K562 (cell line): ENCODE results near the gene FAM217B. TPM values are rescaled to one million over a fixed set of nuclear protein-coding genes. Genes with fewer than 3 reads are reported as not detected.

Experiments
- BCOR ChIP-seq: fragments of 450-650 bp; IDR thresholded peaks from 2 replicates; pipeline ENCODE4 v1.6.1; 2016
- DDX20 ChIP-seq: fragments of 450-650 bp; IDR thresholded peaks from 2 replicates; pipeline ENCODE4 v1.6.1; 2016; ENCODE audit warnings: missing genetic modification characterization, low read depth, mild to moderate bottlenecking, missing compliant biosample characterization, moderate library complexity
- EWSR1 ChIP-seq: fragments of 450-650 bp; IDR thresholded peaks from 2 replicates; pipeline ENCODE4 v1.6.1; 2018; ENCODE audit warnings: borderline replicate concordance, mild to moderate bottlenecking, low read depth, moderate library complexity; ENCODE audit not compliant: partially characterized antibody
- FOXJ2 ChIP-seq: fragments of 200-800 bp; sonication (Bioruptor generic); IDR thresholded peaks from 2 replicates; pipeline ENCODE4 v1.6.1; 2016; ENCODE audit warnings: missing genetic modification characterization, missing compliant biosample characterization
- HMG20A ChIP-seq: fragments of 450-650 bp; formaldehyde crosslinking; conservative IDR thresholded peaks from 2 replicates; pipeline ENCODE4 v1.4.0; 2020; ENCODE audit warnings: mild to moderate bottlenecking, mixed read lengths
- KLF10 ChIP-seq: fragments of 250-450 bp; sonication (Bioruptor Pico); IDR thresholded peaks from 2 replicates; pipeline ENCODE4 v1.6.1; 2021; ENCODE audit warnings: matching md5 sums
- NKRF ChIP-seq: fragments of 450-650 bp; IDR thresholded peaks from 2 replicates; pipeline ENCODE4 v1.6.1; 2016; ENCODE audit warnings: borderline replicate concordance
- SMAD3 ChIP-seq: fragments of 450-650 bp; formaldehyde crosslinking; conservative IDR thresholded peaks from 2 replicates; pipeline ENCODE4 v1.4.0; 2020; ENCODE audit warnings: mild to moderate bottlenecking
- SP1 ChIP-seq: sonication (generic); formaldehyde crosslinking; IDR thresholded peaks from 2 replicates; pipeline ENCODE4 v1.8.1; 2022; ENCODE audit warnings: mild to moderate bottlenecking, missing genetic modification reagents
- SREBF1 ChIP-seq: fragments of 150-350 bp; IDR thresholded peaks from 2 replicates; pipeline ENCODE4 v1.6.1; 2014; ENCODE audit warnings: antibody characterized with exemption, low read depth, low read length, borderline replicate concordance
- SREBF2 ChIP-seq: sonication (generic); formaldehyde crosslinking; IDR thresholded peaks from 2 replicates; pipeline ENCODE4 v1.4.0; 2020; ENCODE audit warnings: mild to moderate bottlenecking, missing genetic modification reagents
- TAF9B ChIP-seq: fragments of 450-650 bp; IDR thresholded peaks from 2 replicates; pipeline ENCODE4 v1.6.1; 2018; ENCODE audit warnings: mild to moderate bottlenecking; ENCODE audit not compliant: partially characterized antibody
- TRIM28 ChIP-seq: fragments of 450-650 bp; IDR thresholded peaks from 2 replicates; pipeline ENCODE4 v1.6.1; 2017
- ZFP30 ChIP-seq: fragments of 250-450 bp; sonication (Bioruptor Pico); IDR thresholded peaks from 2 replicates; pipeline ENCODE4 v1.8.0; 2022; ENCODE audit warnings: moderate library complexity, mild to moderate bottlenecking, inconsistent platforms, borderline replicate concordance
- ZNF253 ChIP-seq: fragments of 250-450 bp; sonication (Bioruptor Pico); conservative IDR thresholded peaks from 2 replicates; pipeline ENCODE4 v1.6.1; 2021; ENCODE audit warnings: mild to moderate bottlenecking
- ZNF778 ChIP-seq: fragments of 450-650 bp; formaldehyde crosslinking; IDR thresholded peaks from 2 replicates; pipeline ENCODE4 v1.4.0; 2020; ENCODE audit warnings: mild to moderate bottlenecking, moderate library complexity
- ZNF785 ChIP-seq: fragments of 250-450 bp; sonication (Bioruptor Pico); IDR thresholded peaks from 2 replicates; pipeline ENCODE4 v1.4.0; 2020; ENCODE audit warnings: mild to moderate bottlenecking
- polyA plus RNA-seq, 8 experiments: library from polyadenylated mRNA; depleted of rRNA in 4 of 8; stranded (reverse) in 5 of 8; unstranded in 3 of 8; fragments of >200 nt; fragmentation: Nextera tagmentation in 2 of 8; fragmentation: Illumina TruSeq in 1 of 8; extraction: Ambion mirVana in 2 of 8; extraction: Trizol in 1 of 8; gene quantifications; 2 replicates each; pipeline versions ENCODE4 v1.2.1 to v1.2.3, GENCODE V29; 2011 to 2014; ENCODE audit warnings: inconsistent platforms in 1 of 8, missing spikeins in 1 of 8
- total RNA-seq, 7 experiments: library from RNA; depleted of rRNA in 6 of 7; stranded (reverse); fragments of >200 nt in 6 of 7; fragmentation: Illumina TruSeq in 2 of 7; extraction: Trizol in 2 of 7; gene quantifications; 2 replicates each; pipeline versions ENCODE4 v1.2.1 to v1.2.3, GENCODE V29; 2011 to 2021; ENCODE audit warnings: low replicate concordance in 1 of 7
- TF ChIP-seq, protein P1 (sequence below), 3 experiments: fragments of 200-800 bp in 1 of 3; sonication (Bioruptor generic) in 1 of 3; sonication (generic) in 1 of 3; formaldehyde crosslinking in 1 of 3; IDR thresholded peaks; 2 replicates each; pipeline versions ENCODE4 v1.6.1 to v1.8.0; 2016 to 2022; ENCODE audit warnings: mild to moderate bottlenecking in 2 of 3, missing compliant biosample characterization in 2 of 3, missing genetic modification characterization in 2 of 3, missing genetic modification reagents in 1 of 3
- TF ChIP-seq, protein P2 (sequence below): IDR thresholded peaks from 2 replicates; pipeline ENCODE4 v1.6.1; 2016; ENCODE audit warnings: missing genetic modification characterization, missing compliant biosample characterization
- TF ChIP-seq, protein P3 (sequence below), 2 experiments: fragments of 450-650 bp; conservative IDR thresholded peaks; 2 replicates each; pipeline ENCODE4 v1.6.1; 2017; ENCODE audit warnings: mild to moderate bottlenecking in 2 of 2, moderate library complexity in 2 of 2

FAM217B gene
- total and polyA plus RNA-seq, 9 of the 15 experiments (the other 6 are each of a cell fraction or from before 2014, with no cell fraction given) = 4.8 to 11.4 (median 6.9) TPM

GRCh38 chr20:59933849-59934585 lies 6.2 kb upstream of the FAM217B start (continued):
- TF ChIP-seq, protein P1, sequence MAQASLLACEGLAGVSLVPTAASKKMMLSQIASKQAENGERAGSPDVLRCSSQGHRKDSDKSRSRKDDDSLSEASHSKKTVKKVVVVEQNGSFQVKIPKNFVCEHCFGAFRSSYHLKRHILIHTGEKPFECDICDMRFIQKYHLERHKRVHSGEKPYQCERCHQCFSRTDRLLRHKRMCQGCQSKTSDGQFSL (CRISPR knock-in tag; IDR thresholded peaks at IDR 0.05) = peak; percentile 95
- TF ChIP-seq, protein P1 (tag; IDR thresholded peaks at IDR 0.05) = no peak; a peak in 1 of 4 replicates
- TF ChIP-seq, protein P2, sequence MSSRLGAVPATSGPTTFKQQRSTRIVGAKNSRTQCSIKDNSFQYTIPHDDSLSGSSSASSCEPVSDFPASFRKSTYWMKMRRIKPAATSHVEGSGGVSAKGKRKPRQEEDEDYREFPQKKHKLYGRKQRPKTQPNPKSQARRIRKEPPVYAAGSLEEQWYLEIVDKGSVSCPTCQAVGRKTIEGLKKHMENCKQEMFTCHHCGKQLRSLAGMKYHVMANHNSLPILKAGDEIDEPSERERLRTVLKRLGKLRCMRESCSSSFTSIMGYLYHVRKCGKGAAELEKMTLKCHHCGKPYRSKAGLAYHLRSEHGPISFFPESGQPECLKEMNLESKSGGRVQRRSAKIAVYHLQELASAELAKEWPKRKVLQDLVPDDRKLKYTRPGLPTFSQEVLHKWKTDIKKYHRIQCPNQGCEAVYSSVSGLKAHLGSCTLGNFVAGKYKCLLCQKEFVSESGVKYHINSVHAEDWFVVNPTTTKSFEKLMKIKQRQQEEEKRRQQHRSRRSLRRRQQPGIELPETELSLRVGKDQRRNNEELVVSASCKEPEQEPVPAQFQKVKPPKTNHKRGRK (tag) = no peak
- TF ChIP-seq ZNF253 (no peak), SMAD3 (no peak), ZNF785 (CRISPR knock-in tag) (no peak), FOXJ2 (no peak), NKRF (no peak), HMG20A (CRISPR knock-in tag) (no peak), EWSR1 (no peak), ZFP30 (no peak), ZNF778 (CRISPR knock-in tag) (no peak), SP1 (CRISPR knock-in tag) (no peak; the same call in 1 of the 2 replicates), BCOR (no peak), KLF10 (CRISPR knock-in tag) (no peak), DDX20 (tag) (no peak), SREBF1 (no peak), TRIM28 (no peak), SREBF2 (CRISPR knock-in tag) (no peak), TAF9B (no peak)
- TF ChIP-seq, protein P3, sequence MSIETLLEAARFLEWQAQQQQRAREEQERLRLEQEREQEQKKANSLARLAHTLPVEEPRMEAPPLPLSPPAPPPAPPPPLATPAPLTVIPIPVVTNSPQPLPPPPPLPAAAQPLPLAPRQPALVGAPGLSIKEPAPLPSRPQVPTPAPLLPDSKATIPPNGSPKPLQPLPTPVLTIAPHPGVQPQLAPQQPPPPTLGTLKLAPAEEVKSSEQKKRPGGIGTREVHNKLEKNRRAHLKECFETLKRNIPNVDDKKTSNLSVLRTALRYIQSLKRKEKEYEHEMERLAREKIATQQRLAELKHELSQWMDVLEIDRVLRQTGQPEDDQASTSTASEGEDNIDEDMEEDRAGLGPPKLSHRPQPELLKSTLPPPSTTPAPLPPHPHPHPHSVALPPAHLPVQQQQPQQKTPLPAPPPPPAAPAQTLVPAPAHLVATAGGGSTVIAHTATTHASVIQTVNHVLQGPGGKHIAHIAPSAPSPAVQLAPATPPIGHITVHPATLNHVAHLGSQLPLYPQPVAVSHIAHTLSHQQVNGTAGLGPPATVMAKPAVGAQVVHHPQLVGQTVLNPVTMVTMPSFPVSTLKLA (conservative IDR thresholded peaks at IDR 0.05) = peak in 1 of 2 experiments; percentile 32; a peak in 1 of 4 replicates
